ENCODE data around the gene CYP26B1. TPM values are rescaled to one million over a fixed set of nuclear protein-coding genes. Genes with fewer than 3 reads are reported as not detected.

Gene CYP26B1
- total and polyA plus RNA-seq, 2 donors from 2014 or later = 2.5 to 3.1 TPM

DNA sequence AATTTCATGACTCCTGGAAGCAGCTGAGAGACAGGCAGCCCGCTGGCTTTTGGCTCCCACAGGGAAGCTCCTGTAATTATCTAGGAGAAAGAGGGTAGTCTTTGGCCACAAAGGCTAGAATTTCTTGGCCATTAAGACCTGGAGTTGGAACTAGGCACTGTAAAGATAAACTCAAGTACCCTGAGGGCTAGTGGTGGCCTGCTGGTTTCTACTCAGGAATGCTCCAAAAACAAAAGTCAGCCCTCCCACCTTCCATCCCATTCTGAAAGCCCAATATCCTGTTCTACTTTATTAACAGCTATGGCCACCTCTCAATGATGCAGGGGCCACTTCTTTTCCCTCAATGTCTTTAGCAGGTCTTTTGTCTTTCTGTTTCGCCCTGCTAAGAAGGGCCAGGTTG, 34.0 kb upstream of the CYP26B1 start:
- Histone ChIP-seq H3K4me3 (ENCODE audit: low read length in 3 of 3) (no peak overlapping the region), H3K9ac (ENCODE audit: low read length in 3 of 3) (no peak overlapping the region)
- FAIRE-seq = no peak

DNA sequence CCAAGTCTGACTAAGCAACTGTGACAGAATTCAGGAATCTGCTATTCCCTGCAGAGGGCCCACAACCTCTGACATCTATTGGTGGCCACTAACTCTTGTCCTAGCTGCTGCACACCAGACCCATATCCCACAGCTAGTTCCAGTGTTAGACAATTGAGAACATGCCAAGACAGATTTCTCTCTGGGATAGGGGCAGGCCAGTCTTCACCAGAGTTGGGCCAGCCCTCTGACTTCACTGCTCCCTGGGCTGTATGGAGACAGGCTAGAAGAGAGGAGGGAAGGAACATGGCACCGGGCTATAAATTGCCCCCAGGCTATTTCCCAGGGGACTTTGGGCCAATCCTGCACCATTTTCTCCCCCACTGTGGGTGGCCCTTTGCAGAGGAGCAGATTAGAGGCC, 32.7 kb upstream of the CYP26B1 start:
- intact Hi-C loops (cut with DNase I) = no loop called here
- no peaks in the 10 kb centered on the region for H3K9me3 ChIP-seq (ENCODE audit: control insufficient read depth in 2 of 3, insufficient read depth in 1 of 3, low read length in 3 of 3)

More for the DNA sequence above, 34.0 kb upstream of the CYP26B1 start:
- H3K27ac ChIP-seq (ENCODE audit: low read depth in 2 of 2, low read length in 2 of 2) = no peak overlapping the region
- no peak for TF ChIP-seq CTCF (IDR thresholded peaks at IDR 0.05; ENCODE audit: borderline replicate concordance, extremely low read depth, insufficient read depth)
- no peaks in the 10 kb centered on the region for H3K9me3 ChIP-seq (ENCODE audit: control insufficient read depth in 2 of 3, insufficient read depth in 1 of 3, low read length in 3 of 3)
- peaks cover 0 to 7% (median 6%) of the 10 kb centered on the region in 3 donors for H3K36me3 ChIP-seq (ENCODE audit: control insufficient read depth in 2 of 3, insufficient read depth in 3 of 3, low read length in 3 of 3)
- no peak for DNase-seq
- H3K4me1 ChIP-seq (ENCODE audit: control insufficient read depth in 2 of 3, insufficient read depth in 2 of 3, low read depth in 1 of 3, low read length in 3 of 3) = peaks cover 0 to 8% (median 2%) of the 10 kb centered on the region in 3 donors
- H3K27me3 ChIP-seq (ENCODE audit: control insufficient read depth, insufficient read depth, low read length) = no peaks in the 10 kb centered on the region
- intact Hi-C loops (cut with DNase I) = no loop called here

GRCh38 chr2:72178551-72178950, 30.9 kb upstream of the CYP26B1 start:
- DNase-seq = no peak
- TF ChIP-seq CTCF (IDR thresholded peaks at IDR 0.05; ENCODE audit: borderline replicate concordance, extremely low read depth, insufficient read depth) = no peak
- H3K4me3 ChIP-seq (ENCODE audit: low read length in 3 of 3) = no peak overlapping the region
- H3K27ac ChIP-seq (ENCODE audit: low read depth in 2 of 2, low read length in 2 of 2) = no peak overlapping the region
- intact Hi-C loops (cut with DNase I) = no loop called here
- H3K9ac ChIP-seq (ENCODE audit: low read length in 3 of 3) = no peak overlapping the region
- H3K9me3 ChIP-seq (ENCODE audit: control insufficient read depth in 2 of 3, insufficient read depth in 1 of 3, low read length in 3 of 3) = no peaks in the 10 kb centered on the region
- H3K4me1 ChIP-seq (ENCODE audit: control insufficient read depth in 2 of 3, insufficient read depth in 2 of 3, low read depth in 1 of 3, low read length in 3 of 3) = peaks cover 0 to 8% (median 2%) of the 10 kb centered on the region in 3 donors
- FAIRE-seq = no peak
- no peaks in the 10 kb centered on the region for H3K27me3 ChIP-seq (ENCODE audit: control insufficient read depth, insufficient read depth, low read length)
- peaks cover 0 to 7% (median 6%) of the 10 kb centered on the region in 3 donors for H3K36me3 ChIP-seq (ENCODE audit: control insufficient read depth in 2 of 3, insufficient read depth in 3 of 3, low read length in 3 of 3)

More for the DNA sequence above, 32.7 kb upstream of the CYP26B1 start:
- Histone ChIP-seq H3K9ac (ENCODE audit: low read length in 3 of 3) (no peak overlapping the region), H3K36me3 (ENCODE audit: control insufficient read depth in 2 of 3, insufficient read depth in 3 of 3, low read length in 3 of 3) (peaks cover 0 to 7% (median 6%) of the 10 kb centered on the region in 3 donors), H3K4me3 (ENCODE audit: low read length in 3 of 3) (no peak overlapping the region), H3K27ac (ENCODE audit: low read depth in 2 of 2, low read length in 2 of 2) (no peak overlapping the region), H3K4me1 (ENCODE audit: control insufficient read depth in 2 of 3, insufficient read depth in 2 of 3, low read depth in 1 of 3, low read length in 3 of 3) (peaks cover 0 to 8% (median 2%) of the 10 kb centered on the region in 3 donors), H3K27me3 (ENCODE audit: control insufficient read depth, insufficient read depth, low read length) (no peaks in the 10 kb centered on the region)
- no peak for DNase-seq
- FAIRE-seq = no peak
- no peak for TF ChIP-seq CTCF (IDR thresholded peaks at IDR 0.05; ENCODE audit: borderline replicate concordance, extremely low read depth, insufficient read depth)

- FAIRE-seq = no peak
- DNase-seq = no peak
- Histone ChIP-seq H3K4me1 (ENCODE audit: control insufficient read depth in 2 of 3, insufficient read depth in 2 of 3, low read depth in 1 of 3, low read length in 3 of 3) (no peaks in the 10 kb centered on the region), H3K27ac (ENCODE audit: low read depth in 2 of 2, low read length in 2 of 2) (no peak overlapping the region), H3K9me3 (ENCODE audit: control insufficient read depth in 2 of 3, insufficient read depth in 1 of 3, low read length in 3 of 3) (no peaks in the 10 kb centered on the region), H3K4me3 (ENCODE audit: low read length in 3 of 3) (no peak overlapping the region), H3K36me3 (ENCODE audit: control insufficient read depth in 2 of 3, insufficient read depth in 3 of 3, low read length in 3 of 3) (peaks cover 0 to 7% (median 6%) of the 10 kb centered on the region in 3 donors), H3K27me3 (ENCODE audit: control insufficient read depth, insufficient read depth, low read length) (no peaks in the 10 kb centered on the region), H3K9ac (ENCODE audit: low read length in 3 of 3) (no peak overlapping the region)
- no peak for TF ChIP-seq CTCF (IDR thresholded peaks at IDR 0.05; ENCODE audit: borderline replicate concordance, extremely low read depth, insufficient read depth)
- intact Hi-C loops (cut with DNase I) = no loop called here
Observed at GRCh38 chr2:72176281-72176680, 28.6 kb upstream of the CYP26B1 start.

All from kidney (tissue), 14 donors.